ENCODE data around the gene LGMN.
A peak's percentile ranks its signal among the peaks of the same experiment; 100 is the strongest.

Gene LGMN

GRCh38 chr14:92658160-92658559 lies 90.3 kb downstream of the LGMN start:
- H2AFZ ChIP-seq (ENCODE audit: insufficient read depth, low read length, poor library complexity) = no peak overlapping the region
- H4K8ac ChIP-seq (ENCODE audit: low read depth, low read length) = no peak overlapping the region
- H3K79me2 ChIP-seq (ENCODE audit: control insufficient read depth, insufficient read depth, low read length, poor library complexity) = no peaks in the 10 kb centered on the region
- no peak overlapping the region for H3K4me2 ChIP-seq (ENCODE audit: low read length)
- no peak overlapping the region for H3K18ac ChIP-seq (ENCODE audit: low read length)
- H3K4ac ChIP-seq (ENCODE audit: low read depth, low read length) = no peak overlapping the region
- no peak overlapping the region for H4K91ac ChIP-seq (ENCODE audit: low read depth, low read length)
- H3K36me3 ChIP-seq (ENCODE audit: control insufficient read depth in 1 of 2, insufficient read depth in 2 of 2, low read length in 2 of 2) = peaks cover 15 to 20% of the 10 kb centered on the region in 2 experiments
- peaks cover 2% of the 10 kb centered on the region for H3K9me3 ChIP-seq (ENCODE audit: insufficient read depth, low read depth, low read length)
- no peak overlapping the region for H3K4me3 ChIP-seq (ENCODE audit: low read depth, low read length)
- no peaks in the 10 kb centered on the region for H3K79me1 ChIP-seq (ENCODE audit: low read length)
- H2AK5ac ChIP-seq (ENCODE audit: low read length) = no peak overlapping the region
- peaks cover 0 to 6% of the 10 kb centered on the region in 2 experiments for H3K4me1 ChIP-seq (ENCODE audit: control insufficient read depth in 1 of 2, insufficient read depth in 2 of 2, low read length in 2 of 2)
- no peak overlapping the region for H3K9ac ChIP-seq (ENCODE audit: low read length)
- H2BK12ac ChIP-seq (ENCODE audit: low read length) = no peak overlapping the region
- H2BK120ac ChIP-seq (ENCODE audit: insufficient read depth, low read length, poor library complexity) = no peak overlapping the region
- no peak overlapping the region for H3K23ac ChIP-seq (ENCODE audit: low read length)
- no peaks in the 10 kb centered on the region for H3K27me3 ChIP-seq (ENCODE audit: insufficient read depth, low read length)
- no peak overlapping the region for H2BK5ac ChIP-seq (ENCODE audit: low read depth, low read length, poor library complexity)
- H4K12ac ChIP-seq (ENCODE audit: low read depth, low read length) = no peak overlapping the region
- no peak overlapping the region for H3K14ac ChIP-seq (ENCODE audit: low read length)
- no CpG with 5 or more reads among the region's 13 CpGs for WGBS (ENCODE audit: extremely low coverage, insufficient coverage, insufficient read length)
- H3K27ac ChIP-seq (ENCODE audit: low read depth, low read length) = no peak overlapping the region
- DNase-seq = no peak

GRCh38 chr14:92657457-92658142 lies 90.8 kb downstream of the LGMN start:
- Histone ChIP-seq H4K12ac (ENCODE audit: low read depth, low read length) (no peak overlapping the region), H3K23ac (ENCODE audit: low read length) (no peak overlapping the region), H3K4me2 (ENCODE audit: low read length) (no peak overlapping the region), H3K14ac (ENCODE audit: low read length) (no peak overlapping the region), H2BK120ac (ENCODE audit: insufficient read depth, low read length, poor library complexity) (no peak overlapping the region), H3K4me3 (ENCODE audit: low read depth, low read length) (no peak overlapping the region), H2BK12ac (ENCODE audit: low read length) (no peak overlapping the region), H3K9me3 (ENCODE audit: insufficient read depth, low read depth, low read length) (peaks cover 2% of the 10 kb centered on the region), H2BK5ac (ENCODE audit: low read depth, low read length, poor library complexity) (no peak overlapping the region), H2AK5ac (ENCODE audit: low read length) (no peak overlapping the region), H3K18ac (ENCODE audit: low read length) (no peak overlapping the region), H3K27me3 (ENCODE audit: insufficient read depth, low read length) (no peaks in the 10 kb centered on the region), H4K91ac (ENCODE audit: low read depth, low read length) (no peak overlapping the region), H3K4ac (ENCODE audit: low read depth, low read length) (no peak overlapping the region), H3K9ac (ENCODE audit: low read length) (no peak overlapping the region), H3K27ac (ENCODE audit: low read depth, low read length) (no peak overlapping the region), H3K79me2 (ENCODE audit: control insufficient read depth, insufficient read depth, low read length, poor library complexity) (no peaks in the 10 kb centered on the region), H3K4me1 (ENCODE audit: control insufficient read depth in 1 of 2, insufficient read depth in 2 of 2, low read length in 2 of 2) (peaks cover 0 to 6% of the 10 kb centered on the region in 2 experiments), H3K79me1 (ENCODE audit: low read length) (no peaks in the 10 kb centered on the region), H2AFZ (ENCODE audit: insufficient read depth, low read length, poor library complexity) (no peak overlapping the region), H3K36me3 (ENCODE audit: control insufficient read depth in 1 of 2, insufficient read depth in 2 of 2, low read length in 2 of 2) (peaks cover 20 to 26% of the 10 kb centered on the region in 2 experiments), H4K8ac (ENCODE audit: low read depth, low read length) (no peak overlapping the region)
- no peak for DNase-seq
- WGBS (ENCODE audit: extremely low coverage, insufficient coverage, insufficient read length) = no CpG with 5 or more reads among the region's 13 CpGs

- Histone ChIP-seq H2AFZ (ENCODE audit: insufficient read depth, low read length, poor library complexity) (no peak overlapping the region), H3K27ac (ENCODE audit: low read depth, low read length) (no peak overlapping the region), H3K9ac (ENCODE audit: low read length) (no peak overlapping the region), H4K12ac (ENCODE audit: low read depth, low read length) (no peak overlapping the region), H2BK120ac (ENCODE audit: insufficient read depth, low read length, poor library complexity) (no peak overlapping the region), H3K4me2 (ENCODE audit: low read length) (no peak overlapping the region), H2BK12ac (ENCODE audit: low read length) (no peak overlapping the region), H4K8ac (ENCODE audit: low read depth, low read length) (no peak overlapping the region), H3K79me2 (ENCODE audit: control insufficient read depth, insufficient read depth, low read length, poor library complexity) (no peaks in the 10 kb centered on the region), H3K4ac (ENCODE audit: low read depth, low read length) (no peak overlapping the region), H3K36me3 (ENCODE audit: control insufficient read depth in 1 of 2, insufficient read depth in 2 of 2, low read length in 2 of 2) (peaks cover 28 to 32% of the 10 kb centered on the region in 2 experiments), H2BK5ac (ENCODE audit: low read depth, low read length, poor library complexity) (no peak overlapping the region), H2AK5ac (ENCODE audit: low read length) (no peak overlapping the region), H3K4me1 (ENCODE audit: control insufficient read depth in 1 of 2, insufficient read depth in 2 of 2, low read length in 2 of 2) (peaks cover 0 to 6% of the 10 kb centered on the region in 2 experiments), H3K14ac (ENCODE audit: low read length) (no peak overlapping the region), H3K27me3 (ENCODE audit: insufficient read depth, low read length) (no peaks in the 10 kb centered on the region), H3K79me1 (ENCODE audit: low read length) (no peaks in the 10 kb centered on the region), H3K23ac (ENCODE audit: low read length) (peak overlapping the region; percentile 27), H3K18ac (ENCODE audit: low read length) (no peak overlapping the region), H3K4me3 (ENCODE audit: low read depth, low read length) (no peak overlapping the region), H3K9me3 (ENCODE audit: insufficient read depth, low read depth, low read length) (peaks cover 2% of the 10 kb centered on the region), H4K91ac (ENCODE audit: low read depth, low read length) (no peak overlapping the region)
- DNase-seq = no peak
- WGBS (ENCODE audit: extremely low coverage, insufficient coverage, insufficient read length) = no CpG with 5 or more reads among the region's 8 CpGs
Observed at GRCh38 chr14:92656306-92657081, 91.9 kb downstream of the LGMN start.

- Histone ChIP-seq H4K12ac (ENCODE audit: low read depth, low read length) (no peak overlapping the region), H3K14ac (ENCODE audit: low read length) (no peak overlapping the region), H3K27ac (ENCODE audit: low read depth, low read length) (no peak overlapping the region), H3K23ac (ENCODE audit: low read length) (no peak overlapping the region), H3K18ac (ENCODE audit: low read length) (no peak overlapping the region), H4K8ac (ENCODE audit: low read depth, low read length) (no peak overlapping the region), H4K91ac (ENCODE audit: low read depth, low read length) (no peak overlapping the region), H3K79me1 (ENCODE audit: low read length) (peaks cover 4% of the 10 kb centered on the region), H2AK5ac (ENCODE audit: low read length) (no peak overlapping the region), H3K4me2 (ENCODE audit: low read length) (no peak overlapping the region), H3K27me3 (ENCODE audit: insufficient read depth, low read length) (no peaks in the 10 kb centered on the region), H3K9me3 (ENCODE audit: insufficient read depth, low read depth, low read length) (peaks cover 2% of the 10 kb centered on the region), H2BK5ac (ENCODE audit: low read depth, low read length, poor library complexity) (no peak overlapping the region), H3K9ac (ENCODE audit: low read length) (no peak overlapping the region), H3K36me3 (ENCODE audit: control insufficient read depth in 1 of 2, insufficient read depth in 2 of 2, low read length in 2 of 2) (peaks cover 28 to 29% of the 10 kb centered on the region in 2 experiments), H2BK120ac (ENCODE audit: insufficient read depth, low read length, poor library complexity) (no peak overlapping the region), H3K79me2 (ENCODE audit: control insufficient read depth, insufficient read depth, low read length, poor library complexity) (no peaks in the 10 kb centered on the region), H2BK12ac (ENCODE audit: low read length) (no peak overlapping the region), H3K4me1 (ENCODE audit: control insufficient read depth in 1 of 2, insufficient read depth in 2 of 2, low read length in 2 of 2) (peaks cover 1 to 9% of the 10 kb centered on the region in 2 experiments), H2AFZ (ENCODE audit: insufficient read depth, low read length, poor library complexity) (no peak overlapping the region), H3K4ac (ENCODE audit: low read depth, low read length) (no peak overlapping the region), H3K4me3 (ENCODE audit: low read depth, low read length) (no peak overlapping the region)
- WGBS (ENCODE audit: extremely low coverage, insufficient coverage, insufficient read length) = no CpG with 5 or more reads among the region's 13 CpGs
- DNase-seq = peak in 1 of 2 donors; percentile 13
Observed at GRCh38 chr14:92655419-92656201, 92.8 kb downstream of the LGMN start.
